Activated CD4-positive, alpha-beta T cell treated with anti-CD3 and anti-CD28 coated beads for 36 hours (primary cell): Measurements from ENCODE around the gene BTBD10. TPM values are rescaled to one million over a fixed set of nuclear protein-coding genes. Genes with fewer than 3 reads are reported as not detected.
"Not testable (repeated sequence)": the region's sequence is repeated elsewhere in the genome, so short reads cannot be mapped to it uniquely, and the experiment has no call there.

ENCODE experiments used
- ATAC-seq: fragments of 200-7000 bp; cut with Tn5 transposase; one replicate; pipeline ENCODE4 v1.10.0; 2021; ENCODE audit warnings: mild to moderate bottlenecking, moderate library complexity
- CTCF ChIA-PET: fragments of 350-600 bp; sonication (Branson Sonifier 250); formaldehyde crosslinking; loops from one replicate; lab custom pipeline; 2021; ENCODE audit warnings: antibody characterized with exemption; lab: Charles Lee
- POLR2A ChIA-PET: fragments of 350-600 bp; sonication (Branson Sonifier 250); formaldehyde crosslinking; loops from one replicate; lab custom pipeline; 2021; ENCODE audit warnings: antibody characterized with exemption, inconsistent platforms; lab: Charles Lee
- DNase-seq: peaks from one replicate; pipeline ENCODE4 v3.0.0-alpha.2; 2020
- H3K27ac Mint-ChIP-seq: one replicate; pipeline ENCODE4 v1.8.0; 2021; ENCODE audit warnings: mixed read lengths
- H3K27me3 Mint-ChIP-seq: one replicate; pipeline ENCODE4 v1.8.0; 2021; ENCODE audit warnings: mixed read lengths
- H3K36me3 Mint-ChIP-seq: one replicate; pipeline ENCODE4 v1.8.0; 2021; ENCODE audit warnings: low read depth, mixed read lengths
- H3K4me1 Mint-ChIP-seq: one replicate; pipeline ENCODE4 v1.8.0; 2021; ENCODE audit warnings: mixed read lengths
- H3K4me3 Mint-ChIP-seq: one replicate; pipeline ENCODE4 v1.8.0; 2021; ENCODE audit warnings: mild to moderate bottlenecking, moderate library complexity, mixed read lengths
- H3K9me3 Mint-ChIP-seq: one replicate; pipeline ENCODE4 v1.8.0; 2021; ENCODE audit warnings: low read depth, mixed read lengths
- intact Hi-C, 2 experiments: fragments of 100-400 bp; cut with DNase I in 1 of 2; cut with micrococcal nuclease in 1 of 2; formaldehyde crosslinking; loops; one replicate each; pipeline versions ENCODE4 v1.14.2 to v1.15.1; 2022 to 2024; cut with DNase I, micrococcal nuclease
- total RNA-seq, 2 experiments: library from RNA; stranded (reverse); gene quantifications; one replicate each; pipeline ENCODE4 v1.2.3, GENCODE V29; 2021

Gene BTBD10
- total RNA-seq, 2 experiments from 2014 or later = 20.1 to 25.4 TPM

GRCh38 chr11:13415201-13415600 is 47.8 kb downstream of the BTBD10 start:
- intact Hi-C loops = no loop called here
- CTCF ChIA-PET = no interaction called here
- H3K4me3 Mint-ChIP-seq = no peak overlapping the region
- POLR2A ChIA-PET = no interaction called here
- no peaks in the 10 kb centered on the region for H3K9me3 Mint-ChIP-seq
- DNase-seq (no peak), ATAC-seq (no peak)
- H3K4me1 Mint-ChIP-seq = no peaks in the 10 kb centered on the region
- H3K27me3 Mint-ChIP-seq = no peaks in the 10 kb centered on the region
- no peak overlapping the region for H3K27ac Mint-ChIP-seq
- peaks cover 32% of the 10 kb centered on the region for H3K36me3 Mint-ChIP-seq

- peaks cover 5% of the 10 kb centered on the region for H3K9me3 Mint-ChIP-seq
- intact Hi-C loops = no loop called here
- no peak for ATAC-seq
- ChIA-PET CTCF (interaction anchor here (0.6 to 1.0 kb wide), 2 partner anchors 40 to 432 kb away, joined by 3 read pairs; no protein-coding TSS in a partner anchor), POLR2A (no interaction called here)
- DNase-seq = no peak
- no peaks in the 10 kb centered on the region for H3K27me3 Mint-ChIP-seq
- no peak overlapping the region for H3K4me3 Mint-ChIP-seq
- H3K4me1 Mint-ChIP-seq = no peaks in the 10 kb centered on the region
- H3K27ac Mint-ChIP-seq = no peak overlapping the region
- peaks cover 42% of the 10 kb centered on the region for H3K36me3 Mint-ChIP-seq
Measured at GRCh38 chr11:13405220-13405619, 57.8 kb downstream of the BTBD10 start.

DNA sequence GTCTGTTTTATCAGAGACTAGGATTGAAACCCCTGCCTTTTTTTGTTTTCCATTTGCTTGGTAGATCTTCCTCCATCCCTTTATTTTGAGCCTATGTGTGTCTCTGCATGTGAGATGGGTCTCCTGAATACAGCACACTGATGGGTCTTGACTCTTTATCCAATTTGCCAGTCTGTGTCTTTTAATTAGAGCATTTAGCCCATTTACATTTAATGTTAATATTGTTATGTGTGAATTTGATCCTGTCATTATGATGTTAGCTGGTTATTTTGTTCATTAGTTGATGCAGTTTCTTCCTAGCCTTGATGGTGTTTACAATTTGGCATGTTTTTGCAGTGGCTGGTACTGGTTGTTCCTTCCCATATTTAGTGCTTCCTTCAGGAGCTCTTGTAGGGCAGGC is 64.7 kb downstream of the BTBD10 start:
- ATAC-seq, CTCF ChIA-PET, POLR2A ChIA-PET, H3K4me1 Mint-ChIP-seq, H3K27ac Mint-ChIP-seq, H3K27me3 Mint-ChIP-seq, DNase-seq, intact Hi-C loops, H3K4me3 Mint-ChIP-seq: not testable (repeated sequence)
- Mint-ChIP-seq H3K36me3 (peaks cover 40% of the 10 kb centered on the region), H3K9me3 (peaks cover 11% of the 10 kb centered on the region)

GRCh38 chr11:13391217-13391616 is 71.8 kb downstream of the BTBD10 start:
- Mint-ChIP-seq H3K27ac (peak overlapping the region; percentile 1), H3K27me3 (no peaks in the 10 kb centered on the region), H3K4me1 (no peaks in the 10 kb centered on the region), H3K36me3 (peaks cover 19% of the 10 kb centered on the region), H3K9me3 (no peaks in the 10 kb centered on the region), H3K4me3 (no peak overlapping the region)
- no peak for ATAC-seq
- intact Hi-C loops = loop anchor here in 1 of 2 experiments (5.0 kb wide), 1 partner anchor 71 kb away; the partner anchor contains the start of gene BTBD10
- DNase-seq = no peak
- POLR2A ChIA-PET = no interaction called here
- CTCF ChIA-PET = interaction anchor here (1.1 kb wide), 1 partner anchor 48 kb away, joined by 3 read pairs; no protein-coding TSS in a partner anchor

DNA sequence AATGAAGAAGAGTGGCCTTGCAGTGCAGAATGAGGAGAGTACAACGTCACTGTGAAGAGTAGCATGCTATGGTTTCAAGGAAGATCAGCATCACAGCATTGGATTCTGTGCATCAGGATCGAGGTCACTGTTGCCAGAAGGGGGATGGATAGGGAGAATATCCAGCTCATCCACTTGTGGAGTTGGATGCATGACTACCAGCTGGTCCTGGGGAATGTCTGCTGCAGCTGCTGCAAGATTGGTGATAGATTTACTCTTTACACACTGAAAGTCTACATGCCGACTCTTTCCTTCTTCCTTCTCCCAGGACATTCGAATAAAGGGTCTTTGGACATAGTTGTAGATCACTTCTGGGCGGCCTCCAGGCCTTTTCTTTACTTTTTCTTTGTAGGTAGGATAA is 74.3 kb downstream of the BTBD10 start:
- Mint-ChIP-seq H3K4me3 (no peak overlapping the region), H3K4me1 (peaks cover 2% of the 10 kb centered on the region), H3K36me3 (peaks cover 21% of the 10 kb centered on the region), H3K27me3 (no peaks in the 10 kb centered on the region), H3K27ac (no peak overlapping the region), H3K9me3 (no peaks in the 10 kb centered on the region)
- CTCF ChIA-PET = no interaction called here
- intact Hi-C loops = no loop called here
- ATAC-seq (no peak), DNase-seq (no peak)
- POLR2A ChIA-PET = no interaction called here

- POLR2A ChIA-PET = no interaction called here
- H3K9me3 Mint-ChIP-seq = no peaks in the 10 kb centered on the region
- H3K27ac Mint-ChIP-seq = no peak overlapping the region
- H3K4me1 Mint-ChIP-seq = peaks cover 2% of the 10 kb centered on the region
- H3K27me3 Mint-ChIP-seq = no peaks in the 10 kb centered on the region
- H3K4me3 Mint-ChIP-seq = no peak overlapping the region
- CTCF ChIA-PET = interaction anchor here (0.6 to 2.2 kb wide), 5 partner anchors 8 to 515 kb away, joined by 3 to 8 read pairs (median 4); no protein-coding TSS in a partner anchor
- intact Hi-C loops = no loop called here
- H3K36me3 Mint-ChIP-seq = peaks cover 25% of the 10 kb centered on the region
- no peak for DNase-seq
- ATAC-seq = no peak
Measured at GRCh38 chr11:13386567-13386966, 76.5 kb downstream of the BTBD10 start.

DNA sequence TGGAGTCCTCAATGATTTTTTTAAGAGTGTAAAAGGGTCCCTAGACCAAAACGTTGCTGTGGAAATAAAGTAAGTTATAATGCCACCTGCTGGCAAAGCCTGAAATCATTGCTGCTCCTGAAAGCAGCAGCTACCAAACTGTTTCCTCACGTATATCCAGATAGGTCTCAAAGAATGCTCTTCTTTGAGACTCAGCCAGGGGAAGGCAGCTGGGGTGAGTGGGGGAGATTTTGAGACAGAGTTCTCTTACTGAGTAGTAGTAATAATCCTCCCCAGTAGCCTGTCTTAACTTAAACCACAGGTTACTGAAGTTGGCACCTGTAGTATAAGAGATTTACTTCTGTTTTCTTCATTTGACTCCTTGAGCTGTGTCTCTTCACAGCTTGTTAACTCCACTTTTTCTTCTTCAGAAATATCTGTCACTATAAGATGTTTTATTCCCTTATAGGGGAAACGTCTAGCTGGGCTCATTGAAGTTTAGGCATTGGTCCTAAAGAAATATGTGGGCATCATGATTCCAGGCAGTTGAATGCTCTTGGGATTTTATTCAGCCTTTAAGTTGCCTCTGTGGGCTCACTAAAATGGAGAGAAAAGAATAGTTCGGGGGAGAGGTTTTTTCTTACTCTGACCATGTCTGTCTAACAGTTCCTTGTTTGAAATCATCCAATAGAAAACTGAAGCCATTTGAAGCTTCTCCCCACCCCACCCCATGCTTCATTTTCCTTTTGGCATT is 77.9 kb downstream of the BTBD10 start:
- no peaks in the 10 kb centered on the region for H3K27me3 Mint-ChIP-seq
- peaks cover 25% of the 10 kb centered on the region for H3K36me3 Mint-ChIP-seq
- DNase-seq = peak; percentile 49
- peaks cover 2% of the 10 kb centered on the region for H3K4me1 Mint-ChIP-seq
- peak; percentile 42 for ATAC-seq
- POLR2A ChIA-PET = no interaction called here
- CTCF ChIA-PET = interaction anchor here (0.6 to 2.2 kb wide), 17 partner anchors 9 to 1575 kb away, joined by 3 to 8 read pairs (median 3); no protein-coding TSS in a partner anchor
- no peaks in the 10 kb centered on the region for H3K9me3 Mint-ChIP-seq
- H3K4me3 Mint-ChIP-seq = no peak overlapping the region
- no peak overlapping the region for H3K27ac Mint-ChIP-seq
- intact Hi-C loops = loop anchor here in 1 of 2 experiments (1.0 kb wide), 1 partner anchor 421 kb away; no protein-coding TSS in a partner anchor

GRCh38 chr11:13382751-13383150 is 80.3 kb downstream of the BTBD10 start:
- H3K36me3 Mint-ChIP-seq = peaks cover 21% of the 10 kb centered on the region
- intact Hi-C loops = no loop called here
- H3K27ac Mint-ChIP-seq = no peak overlapping the region
- no peaks in the 10 kb centered on the region for H3K27me3 Mint-ChIP-seq
- peaks cover 2% of the 10 kb centered on the region for H3K4me1 Mint-ChIP-seq
- no peaks in the 10 kb centered on the region for H3K9me3 Mint-ChIP-seq
- no peak for ATAC-seq
- H3K4me3 Mint-ChIP-seq = no peak overlapping the region
- no peak for DNase-seq
- ChIA-PET POLR2A (interaction anchor here (1.2 kb wide), 1 partner anchor 84 kb away, joined by 3 read pairs; no protein-coding TSS in a partner anchor), CTCF (interaction anchor here (0.6 to 1.6 kb wide), 7 partner anchors 11 to 145 kb away, joined by 3 to 6 read pairs (median 3); no protein-coding TSS in a partner anchor)

- Mint-ChIP-seq H3K9me3 (no peaks in the 10 kb centered on the region), H3K4me1 (peaks cover 2% of the 10 kb centered on the region), H3K4me3 (no peak overlapping the region), H3K27me3 (no peaks in the 10 kb centered on the region), H3K27ac (no peak overlapping the region), H3K36me3 (peaks cover 26% of the 10 kb centered on the region)
- ATAC-seq (no peak), DNase-seq (no peak)
- ChIA-PET POLR2A (no interaction called here), CTCF (interaction anchor here (0.5 to 1.1 kb wide), 2 partner anchors 27 to 414 kb away, joined by 3 to 4 read pairs; no protein-coding TSS in a partner anchor)
- intact Hi-C loops = no loop called here
Measured at GRCh38 chr11:13380731-13381130, 82.3 kb downstream of the BTBD10 start.

GRCh38 chr11:13378316-13378715 is 84.7 kb downstream of the BTBD10 start:
- no peak overlapping the region for H3K4me3 Mint-ChIP-seq
- no peaks in the 10 kb centered on the region for H3K4me1 Mint-ChIP-seq
- no peak for DNase-seq
- intact Hi-C loops = no loop called here
- H3K27ac Mint-ChIP-seq = no peak overlapping the region
- ATAC-seq = no peak
- no peaks in the 10 kb centered on the region for H3K9me3 Mint-ChIP-seq
- H3K27me3 Mint-ChIP-seq = no peaks in the 10 kb centered on the region
- POLR2A ChIA-PET = no interaction called here
- CTCF ChIA-PET = no interaction called here
- peaks cover 33% of the 10 kb centered on the region for H3K36me3 Mint-ChIP-seq

DNA sequence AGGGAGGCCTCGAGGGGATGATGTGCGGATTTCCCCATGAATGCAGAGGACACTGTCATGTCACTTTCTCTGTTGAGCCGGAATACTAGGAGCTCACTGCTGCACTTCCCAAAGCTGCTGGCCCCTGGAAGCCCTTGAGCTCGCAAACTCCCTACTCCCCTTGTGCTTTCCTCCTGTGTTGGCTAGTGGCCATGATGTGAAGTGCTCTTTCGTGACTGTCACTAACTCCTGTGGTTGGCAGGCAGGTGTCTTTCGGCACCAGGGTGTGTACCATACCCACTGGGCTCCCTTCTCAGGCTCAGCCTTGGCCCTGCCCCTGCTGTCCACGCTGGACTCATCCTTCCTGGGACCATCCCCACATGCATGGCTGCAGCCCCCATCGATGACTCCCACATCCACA is 86.2 kb downstream of the BTBD10 start:
- ATAC-seq (no peak), DNase-seq (no peak)
- peaks cover 24% of the 10 kb centered on the region for H3K36me3 Mint-ChIP-seq
- CTCF ChIA-PET = interaction anchor here (0.6 kb wide), 1 partner anchor 122 kb away, joined by 3 read pairs; no protein-coding TSS in a partner anchor
- H3K27me3 Mint-ChIP-seq = no peaks in the 10 kb centered on the region
- no peaks in the 10 kb centered on the region for H3K4me1 Mint-ChIP-seq
- no peak overlapping the region for H3K4me3 Mint-ChIP-seq
- H3K9me3 Mint-ChIP-seq = no peaks in the 10 kb centered on the region
- no peak overlapping the region for H3K27ac Mint-ChIP-seq
- POLR2A ChIA-PET = interaction anchor here (0.8 kb wide), 1 partner anchor 92 kb away, joined by 4 read pairs; no protein-coding TSS in a partner anchor
- intact Hi-C loops = no loop called here
